HL-60 (cell line): ENCODE measurements around the gene FBXW4.

Experiments used
- CTCF ChIP-seq: IDR thresholded peaks from one replicate; pipeline ENCODE4 v1.5.1; 2011; ENCODE audit warnings: low read length, control low read depth, inconsistent platforms; ENCODE audit not compliant: insufficient read depth
- GABPA ChIP-seq: IDR thresholded peaks from 2 replicates; pipeline ENCODE4 v1.6.1; 2012; ENCODE audit warnings: low read depth
- POLR2AphosphoS5 ChIP-seq: IDR thresholded peaks from 2 replicates; pipeline ENCODE4 v1.6.1; 2012; ENCODE audit warnings: low read depth
- SPI1 ChIP-seq: IDR thresholded peaks from 2 replicates; pipeline ENCODE4 v1.6.1; 2012; ENCODE audit warnings: low read depth, mild to moderate bottlenecking, borderline replicate concordance
- TF ChIP-seq, protein P1 (sequence below): IDR thresholded peaks from 2 replicates; pipeline ENCODE4 v1.6.1; 2012; ENCODE audit warnings: low read depth; ENCODE audit not compliant: insufficient replicate concordance

GRCh38 chr10:101571271-101571925, 123.6 kb downstream of the FBXW4 start:
- TF ChIP-seq CTCF (no peak), POLR2AphosphoS5 (no peak), GABPA (no peak), SPI1 (no peak)
- TF ChIP-seq, protein P1, sequence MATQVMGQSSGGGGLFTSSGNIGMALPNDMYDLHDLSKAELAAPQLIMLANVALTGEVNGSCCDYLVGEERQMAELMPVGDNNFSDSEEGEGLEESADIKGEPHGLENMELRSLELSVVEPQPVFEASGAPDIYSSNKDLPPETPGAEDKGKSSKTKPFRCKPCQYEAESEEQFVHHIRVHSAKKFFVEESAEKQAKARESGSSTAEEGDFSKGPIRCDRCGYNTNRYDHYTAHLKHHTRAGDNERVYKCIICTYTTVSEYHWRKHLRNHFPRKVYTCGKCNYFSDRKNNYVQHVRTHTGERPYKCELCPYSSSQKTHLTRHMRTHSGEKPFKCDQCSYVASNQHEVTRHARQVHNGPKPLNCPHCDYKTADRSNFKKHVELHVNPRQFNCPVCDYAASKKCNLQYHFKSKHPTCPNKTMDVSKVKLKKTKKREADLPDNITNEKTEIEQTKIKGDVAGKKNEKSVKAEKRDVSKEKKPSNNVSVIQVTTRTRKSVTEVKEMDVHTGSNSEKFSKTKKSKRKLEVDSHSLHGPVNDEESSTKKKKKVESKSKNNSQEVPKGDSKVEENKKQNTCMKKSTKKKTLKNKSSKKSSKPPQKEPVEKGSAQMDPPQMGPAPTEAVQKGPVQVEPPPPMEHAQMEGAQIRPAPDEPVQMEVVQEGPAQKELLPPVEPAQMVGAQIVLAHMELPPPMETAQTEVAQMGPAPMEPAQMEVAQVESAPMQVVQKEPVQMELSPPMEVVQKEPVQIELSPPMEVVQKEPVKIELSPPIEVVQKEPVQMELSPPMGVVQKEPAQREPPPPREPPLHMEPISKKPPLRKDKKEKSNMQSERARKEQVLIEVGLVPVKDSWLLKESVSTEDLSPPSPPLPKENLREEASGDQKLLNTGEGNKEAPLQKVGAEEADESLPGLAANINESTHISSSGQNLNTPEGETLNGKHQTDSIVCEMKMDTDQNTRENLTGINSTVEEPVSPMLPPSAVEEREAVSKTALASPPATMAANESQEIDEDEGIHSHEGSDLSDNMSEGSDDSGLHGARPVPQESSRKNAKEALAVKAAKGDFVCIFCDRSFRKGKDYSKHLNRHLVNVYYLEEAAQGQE = no peak
